ENCODE results near the gene CA10.

The CA10 gene

GRCh38 chr17:51652529-51652928 lies 506.0 kb downstream of the CA10 start:
- no peak for TF ChIP-seq CTCF (IDR thresholded peaks at IDR 0.05)
- no peak overlapping the region for H3K4me3 ChIP-seq
- H3K27ac ChIP-seq, result no peak overlapping the region
- no peak for DNase-seq (ENCODE audit: low spot score)

- Histone ChIP-seq H3K4me3 (no peak overlapping the region), H3K27ac (no peak overlapping the region)
- TF ChIP-seq CTCF (IDR thresholded peaks at IDR 0.05), result no peak
- DNase-seq (ENCODE audit: low spot score), result no peak
Observed at GRCh38 chr17:51651513-51652298, 506.8 kb downstream of the CA10 start.

- H3K4me3 ChIP-seq, result no peak overlapping the region
- DNase-seq (ENCODE audit: low spot score), result no peak
- H3K27ac ChIP-seq, result no peak overlapping the region
- TF ChIP-seq CTCF (IDR thresholded peaks at IDR 0.05), result no peak
Observed at GRCh38 chr17:51650772-51651171, 507.7 kb downstream of the CA10 start.

GRCh38 chr17:51650202-51650601 lies 508.3 kb downstream of the CA10 start:
- no peak overlapping the region for H3K27ac ChIP-seq
- DNase-seq (ENCODE audit: low spot score), result no peak
- H3K4me3 ChIP-seq, result no peak overlapping the region
- no peak for TF ChIP-seq CTCF (IDR thresholded peaks at IDR 0.05)

GRCh38 chr17:51647826-51648225 lies 510.7 kb downstream of the CA10 start:
- H3K27ac ChIP-seq, result no peak overlapping the region
- H3K4me3 ChIP-seq, result no peak overlapping the region
- DNase-seq (ENCODE audit: low spot score), result no peak
- TF ChIP-seq CTCF (IDR thresholded peaks at IDR 0.05), result no peak

- H3K27ac ChIP-seq, result no peak overlapping the region
- no peak for TF ChIP-seq CTCF (IDR thresholded peaks at IDR 0.05)
- H3K4me3 ChIP-seq, result no peak overlapping the region
- no peak for DNase-seq (ENCODE audit: low spot score)
Observed at GRCh38 chr17:51647067-51647466, 511.4 kb downstream of the CA10 start.

- Histone ChIP-seq H3K4me3 (no peak overlapping the region), H3K27ac (no peak overlapping the region)
- no peak for DNase-seq (ENCODE audit: low spot score)
- no peak for TF ChIP-seq CTCF (IDR thresholded peaks at IDR 0.05)
Observed at GRCh38 chr17:51646539-51646938, 512.0 kb downstream of the CA10 start.

All from coronary artery (tissue), 2 donors.